ENCODE measurements around the gene CHIC2.

CHIC2 gene

GRCh38 chr4:54066088-54066415 is 1.6 kb upstream of the CHIC2 start:
- no peak for DNase-seq (ENCODE audit: low read depth in 1 of 2, low spot score in 1 of 2)
- Histone ChIP-seq H3K4me3 (replicated peaks; ENCODE audit: insufficient read depth, low read length) (no peak overlapping the region), H3K27me3 (ENCODE audit: insufficient read depth, poor library complexity, severe bottlenecking) (no peaks in the 10 kb centered on the region), H3K27ac (replicated peaks) (no peak overlapping the region)
- TF ChIP-seq SPI1 (IDR thresholded peaks at IDR 0.05; ENCODE audit: borderline replicate concordance, low read depth) (no peak), REST (IDR thresholded peaks at IDR 0.05; ENCODE audit: insufficient replicate concordance, low read depth) (no peak), POLR2AphosphoS5 (IDR thresholded peaks at IDR 0.05; ENCODE audit: low read depth) (no peak), GABPA (IDR thresholded peaks at IDR 0.05; ENCODE audit: low read depth) (no peak)
- TF ChIP-seq, protein P1, sequence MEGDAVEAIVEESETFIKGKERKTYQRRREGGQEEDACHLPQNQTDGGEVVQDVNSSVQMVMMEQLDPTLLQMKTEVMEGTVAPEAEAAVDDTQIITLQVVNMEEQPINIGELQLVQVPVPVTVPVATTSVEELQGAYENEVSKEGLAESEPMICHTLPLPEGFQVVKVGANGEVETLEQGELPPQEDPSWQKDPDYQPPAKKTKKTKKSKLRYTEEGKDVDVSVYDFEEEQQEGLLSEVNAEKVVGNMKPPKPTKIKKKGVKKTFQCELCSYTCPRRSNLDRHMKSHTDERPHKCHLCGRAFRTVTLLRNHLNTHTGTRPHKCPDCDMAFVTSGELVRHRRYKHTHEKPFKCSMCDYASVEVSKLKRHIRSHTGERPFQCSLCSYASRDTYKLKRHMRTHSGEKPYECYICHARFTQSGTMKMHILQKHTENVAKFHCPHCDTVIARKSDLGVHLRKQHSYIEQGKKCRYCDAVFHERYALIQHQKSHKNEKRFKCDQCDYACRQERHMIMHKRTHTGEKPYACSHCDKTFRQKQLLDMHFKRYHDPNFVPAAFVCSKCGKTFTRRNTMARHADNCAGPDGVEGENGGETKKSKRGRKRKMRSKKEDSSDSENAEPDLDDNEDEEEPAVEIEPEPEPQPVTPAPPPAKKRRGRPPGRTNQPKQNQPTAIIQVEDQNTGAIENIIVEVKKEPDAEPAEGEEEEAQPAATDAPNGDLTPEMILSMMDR (IDR thresholded peaks at IDR 0.05; ENCODE audit: insufficient read depth, low read length): no peak

DNA sequence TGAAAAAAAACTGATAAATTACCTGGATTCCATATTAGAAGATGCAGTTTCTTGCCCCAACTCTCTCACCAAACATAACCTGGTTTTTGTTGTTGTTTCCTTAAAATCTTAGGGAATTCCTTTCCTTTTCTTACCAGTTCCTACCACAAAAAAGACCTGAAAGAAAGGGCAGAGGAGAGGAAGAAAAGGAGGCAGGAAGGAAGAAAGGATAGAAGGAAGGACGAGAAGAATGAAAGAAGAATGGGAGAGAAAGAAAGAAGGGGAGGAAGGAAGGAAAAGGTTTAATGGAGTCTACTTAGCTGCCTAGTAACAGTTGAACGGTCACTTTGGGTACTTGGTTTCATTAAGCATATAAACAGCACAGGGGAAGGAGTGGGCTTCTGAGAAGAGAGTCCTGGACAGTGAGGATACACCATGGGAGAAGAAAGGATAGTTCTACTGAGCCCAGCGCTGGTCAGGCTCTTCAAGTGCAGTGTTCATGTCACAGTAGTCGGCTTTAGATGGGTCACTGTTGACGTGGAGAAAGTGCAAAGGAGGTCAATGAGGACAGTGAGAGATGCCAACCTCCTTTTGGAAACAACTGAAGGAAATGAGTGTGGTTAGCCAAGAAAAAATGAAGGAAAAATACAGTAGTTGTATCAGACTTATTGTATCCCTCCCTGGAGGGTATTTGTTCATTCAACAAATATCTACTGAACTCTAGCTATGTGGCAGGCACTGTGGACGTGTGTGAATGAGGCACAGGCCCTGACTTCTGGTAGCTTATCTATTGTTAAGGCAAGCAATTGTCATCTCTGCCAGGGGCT is 1.1 kb upstream of the CHIC2 start:
- no peak overlapping the region for H3K4me3 ChIP-seq (replicated peaks; ENCODE audit: insufficient read depth, low read length)
- peak overlapping the region; percentile 53 for H3K27ac ChIP-seq (replicated peaks)
- DNase-seq (ENCODE audit: low read depth in 1 of 2, low spot score in 1 of 2): no peak
- H3K27me3 ChIP-seq (ENCODE audit: insufficient read depth, poor library complexity, severe bottlenecking): no peaks in the 10 kb centered on the region
- no peak for TF ChIP-seq GABPA (IDR thresholded peaks at IDR 0.05; ENCODE audit: low read depth)
- TF ChIP-seq REST (IDR thresholded peaks at IDR 0.05; ENCODE audit: insufficient replicate concordance, low read depth): no peak
- TF ChIP-seq POLR2AphosphoS5 (IDR thresholded peaks at IDR 0.05; ENCODE audit: low read depth): no peak

DNA sequence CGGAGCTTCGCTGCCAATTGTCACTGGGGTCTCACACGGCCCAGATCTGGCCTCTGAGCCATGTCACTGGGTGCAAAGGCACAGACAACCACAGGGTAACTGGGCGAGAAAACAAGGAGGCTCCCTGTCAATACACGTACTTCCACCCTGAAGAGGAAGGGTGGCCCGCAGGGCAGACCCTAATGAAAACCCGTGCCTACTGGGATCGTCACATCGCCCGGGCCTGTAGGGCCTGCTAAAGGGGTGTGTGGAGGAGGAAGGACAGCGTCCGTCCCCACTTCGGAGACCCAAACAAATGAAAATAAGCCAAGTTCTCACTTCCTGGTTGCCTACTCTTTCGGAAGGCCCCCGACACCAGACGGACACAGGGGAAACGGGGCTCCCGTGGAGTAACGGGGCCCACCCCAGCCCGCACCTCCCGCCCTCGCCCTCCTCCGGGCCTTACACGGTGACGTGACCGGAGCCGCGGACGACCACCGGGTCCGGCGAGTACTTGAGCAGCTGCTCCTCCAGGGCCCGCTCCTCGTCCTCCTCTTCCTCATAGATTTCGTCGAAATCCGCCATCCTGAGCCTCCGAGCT is 578 bp downstream of the CHIC2 start:
- H3K27ac ChIP-seq (replicated peaks): peak overlapping the region; percentile 93
- no peaks in the 10 kb centered on the region for H3K27me3 ChIP-seq (ENCODE audit: insufficient read depth, poor library complexity, severe bottlenecking)
- peak overlapping the region; percentile 96 for H3K4me3 ChIP-seq (replicated peaks; ENCODE audit: insufficient read depth, low read length)
- peak in 1 of 2 experiments; percentile 36 for DNase-seq (ENCODE audit: low read depth in 1 of 2, low spot score in 1 of 2)
- peak; percentile 6; the same call in 1 of the 2 replicates for TF ChIP-seq POLR2AphosphoS5 (IDR thresholded peaks at IDR 0.05; ENCODE audit: low read depth)
- TF ChIP-seq GABPA (IDR thresholded peaks at IDR 0.05; ENCODE audit: low read depth): no peak
- no peak for TF ChIP-seq SPI1 (IDR thresholded peaks at IDR 0.05; ENCODE audit: borderline replicate concordance, low read depth)
- peak; percentile 5 for TF ChIP-seq REST (IDR thresholded peaks at IDR 0.05; ENCODE audit: insufficient replicate concordance, low read depth)

DNA sequence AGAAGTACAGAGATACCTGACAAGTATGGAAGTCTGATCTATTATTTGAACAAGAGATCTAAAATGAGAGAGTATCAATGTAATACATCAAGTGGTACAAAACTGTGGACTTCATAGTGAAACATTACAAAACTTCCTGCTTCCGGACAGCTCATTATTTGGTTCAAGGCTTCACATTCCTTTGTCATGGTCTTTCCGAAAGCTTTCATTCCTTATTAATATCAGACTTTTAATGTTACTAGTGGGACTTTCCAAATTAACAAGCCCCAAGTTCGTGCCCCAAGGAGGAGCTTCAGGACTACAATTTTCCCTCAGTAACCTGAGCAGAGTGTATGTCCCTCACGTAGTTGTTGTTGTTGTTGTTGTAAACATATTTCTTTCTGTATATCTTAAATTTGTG is 1.2 kb downstream of the CHIC2 start:
- H3K27ac ChIP-seq (replicated peaks): peak overlapping the region; percentile 93

More for the DNA sequence above, 1.2 kb downstream of the CHIC2 start:
- Histone ChIP-seq H3K4me3 (replicated peaks; ENCODE audit: insufficient read depth, low read length) (peak overlapping the region; percentile 96), H3K27me3 (ENCODE audit: insufficient read depth, poor library complexity, severe bottlenecking) (no peaks in the 10 kb centered on the region)
- TF ChIP-seq SPI1 (IDR thresholded peaks at IDR 0.05; ENCODE audit: borderline replicate concordance, low read depth) (no peak), GABPA (IDR thresholded peaks at IDR 0.05; ENCODE audit: low read depth) (no peak), REST (IDR thresholded peaks at IDR 0.05; ENCODE audit: insufficient replicate concordance, low read depth) (peak; percentile 2), POLR2AphosphoS5 (IDR thresholded peaks at IDR 0.05; ENCODE audit: low read depth) (no peak)
- TF ChIP-seq, protein P1 (IDR thresholded peaks at IDR 0.05; ENCODE audit: insufficient read depth, low read length): no peak
- DNase-seq (ENCODE audit: low read depth in 1 of 2, low spot score in 1 of 2): no peak
